HEK293 (cell line): ENCODE data around the gene TMPRSS7.

Source experiments
- CTCF ChIP-seq: fragments of 450-650 bp; formaldehyde crosslinking; IDR thresholded peaks from 2 replicates; pipeline ENCODE4 v1.5.1; 2016; ENCODE audit warnings: missing biosample characterization, missing genetic modification characterization
- PATZ1 ChIP-seq: fragments of 450-650 bp; formaldehyde crosslinking; IDR thresholded peaks from 2 replicates; pipeline ENCODE4 v1.5.1; 2016; ENCODE audit warnings: missing biosample characterization, missing genetic modification characterization

- TF ChIP-seq CTCF (tag by site-specific recombination) = no peak
- TF ChIP-seq PATZ1 (tag by site-specific recombination) = no peak
These were observed 80.7 kb downstream of the TMPRSS7 start for GRCh38 chr3:112115161-112115739.
